HPDE6-E6E7 (cell line): ENCODE results near the gene ADD3.
A peak's percentile ranks its signal among the peaks of the same experiment; 100 is the strongest.

Experiments
- DNase-seq: peaks from one replicate; pipeline ENCODE4 v3.0.0; 2011; ENCODE audit warnings: missing footprints; ENCODE audit errors: extremely low spot score

The ADD3 gene

DNA sequence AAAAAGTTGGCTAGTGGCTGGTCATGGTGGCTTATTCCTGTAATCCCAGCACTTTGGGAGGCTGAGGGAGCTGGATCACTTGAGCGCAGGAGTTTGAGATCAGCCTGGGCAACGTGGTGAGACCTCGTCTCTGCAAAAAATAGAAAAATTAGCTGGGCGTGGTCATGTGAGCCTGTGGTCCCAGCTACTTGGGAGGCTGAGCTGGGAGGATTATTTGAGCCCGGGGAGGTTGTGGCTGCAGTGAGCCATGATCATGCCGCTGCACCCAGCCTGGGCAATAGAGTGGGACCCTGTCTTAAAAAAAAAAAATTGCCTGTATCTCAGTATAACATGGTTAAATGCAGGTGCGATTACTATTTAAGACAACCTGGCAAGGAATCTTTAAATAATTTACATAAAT is 61.0 kb downstream of the ADD3 start:
- no peak for DNase-seq

DNA sequence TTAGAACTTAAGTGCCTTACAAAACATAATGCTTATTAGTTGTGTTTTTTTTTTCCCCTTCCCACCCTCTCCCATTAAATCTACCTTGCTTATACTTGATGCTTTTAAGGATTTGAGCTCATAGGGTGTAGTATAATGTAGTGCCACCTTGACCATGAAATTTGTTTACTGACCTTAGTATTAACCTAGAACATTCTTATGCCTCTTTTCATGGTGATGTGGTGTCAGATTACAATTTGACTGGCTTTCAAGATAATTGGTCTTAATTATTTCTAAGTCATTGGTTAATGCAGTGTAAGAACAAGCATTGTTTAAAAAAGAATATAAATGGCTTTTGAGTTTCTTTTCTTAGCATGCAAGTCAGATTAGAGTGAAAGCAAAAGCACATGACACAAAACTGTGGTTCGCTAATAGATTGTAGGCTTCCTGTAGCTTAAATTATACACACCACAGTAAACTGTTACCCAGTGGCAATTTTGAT is 61.8 kb downstream of the ADD3 start:
- DNase-seq: no peak

DNA sequence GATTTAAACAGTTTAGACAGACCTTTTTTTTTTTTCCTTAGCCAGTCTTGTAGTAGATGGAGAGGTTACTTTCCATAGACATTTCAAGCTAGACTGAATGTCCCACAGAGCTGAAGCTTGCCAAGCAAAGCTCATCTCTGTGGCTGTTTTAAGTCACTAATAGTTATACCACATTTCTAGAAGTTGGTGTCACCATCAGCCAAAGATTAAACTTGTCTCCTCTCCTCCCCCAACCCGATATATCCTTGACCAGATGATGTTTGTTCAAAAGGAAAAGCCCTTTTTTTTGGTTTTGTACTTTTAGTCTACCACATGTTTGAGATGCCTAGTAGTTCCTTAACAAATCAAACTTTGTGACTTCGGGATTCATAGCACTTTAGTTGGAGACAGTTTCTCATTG is 66.1 kb downstream of the ADD3 start:
- DNase-seq: no peak

DNA sequence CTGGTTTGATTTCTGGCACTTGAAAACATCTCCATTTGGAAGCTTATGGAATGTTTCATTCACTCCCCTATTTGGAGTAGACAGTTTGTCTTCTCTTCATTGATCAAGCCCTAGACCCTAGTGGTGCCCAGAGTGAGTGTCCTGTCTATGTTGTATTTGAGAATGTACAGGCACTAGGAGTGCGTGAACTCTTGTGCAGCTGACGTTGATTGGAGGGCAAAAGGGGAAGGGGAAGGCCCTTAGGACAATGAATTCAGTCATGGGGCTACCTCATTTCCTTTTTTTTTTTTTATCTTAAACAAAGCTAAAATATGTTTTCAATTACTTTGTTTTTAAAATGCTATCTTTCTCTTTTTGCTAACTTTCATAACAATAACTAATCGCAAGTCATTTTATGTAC is 66.5 kb downstream of the ADD3 start:
- no peak for DNase-seq

DNA sequence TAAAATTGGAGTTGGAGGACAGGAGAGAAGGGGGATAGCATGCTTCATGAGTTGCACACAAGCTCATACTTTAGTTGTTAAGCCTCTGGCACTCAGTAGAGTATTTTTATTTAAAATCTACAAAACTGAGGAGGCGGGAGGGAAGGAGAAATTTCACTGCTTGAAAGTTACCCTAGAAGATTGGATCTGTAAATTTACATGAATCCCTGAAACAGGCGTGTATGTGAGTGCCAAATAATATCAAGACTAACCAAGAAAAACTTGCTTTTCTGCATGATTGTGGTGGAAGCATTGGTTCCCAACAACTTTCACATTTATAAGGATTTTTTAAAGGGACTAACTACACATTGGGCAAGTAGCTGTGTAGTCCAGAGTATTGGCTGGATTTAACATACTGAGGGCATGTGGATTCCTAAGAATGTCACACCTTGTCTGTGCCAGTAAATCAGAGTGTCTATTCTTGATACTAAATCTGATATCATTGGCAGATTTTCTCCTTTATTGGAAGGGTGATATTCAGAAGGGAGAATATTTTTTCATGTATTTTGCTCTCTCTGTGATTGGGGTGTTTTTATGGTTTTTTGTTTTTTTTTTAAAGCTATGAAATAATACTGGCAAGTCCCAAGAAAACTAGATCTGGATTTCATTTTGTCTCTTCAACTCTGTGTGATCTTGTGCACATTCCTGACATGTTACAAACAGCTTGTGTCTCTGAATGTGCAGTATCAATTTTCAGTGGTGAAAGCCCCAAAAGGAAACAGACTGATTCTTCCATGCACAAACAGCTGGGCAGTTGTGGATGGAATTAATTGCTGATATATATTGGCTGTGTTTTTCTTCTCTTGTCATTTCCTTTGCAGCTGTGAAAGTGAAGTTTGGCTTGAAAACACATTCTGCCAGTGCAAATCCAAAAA is 67.2 kb downstream of the ADD3 start:
- DNase-seq: no peak

DNA sequence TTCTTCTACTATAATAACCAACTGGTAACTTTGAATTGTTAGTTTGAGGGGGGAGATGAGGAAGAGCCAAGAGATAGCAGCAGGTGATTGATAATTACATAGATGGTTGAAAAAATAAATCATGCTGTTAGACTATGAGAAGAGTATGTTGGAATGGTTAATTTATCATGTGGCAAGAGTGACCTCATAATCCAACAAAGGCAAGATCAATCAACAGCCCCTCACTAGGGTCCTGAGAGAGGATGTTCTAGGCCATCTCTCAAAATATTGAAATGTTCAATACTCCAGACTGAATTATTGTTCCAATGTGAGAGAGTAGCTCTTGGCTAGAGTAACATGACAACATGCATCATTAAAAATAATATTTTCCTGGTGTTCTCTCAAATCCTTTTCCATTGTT is 67.9 kb downstream of the ADD3 start:
- no peak for DNase-seq

DNA sequence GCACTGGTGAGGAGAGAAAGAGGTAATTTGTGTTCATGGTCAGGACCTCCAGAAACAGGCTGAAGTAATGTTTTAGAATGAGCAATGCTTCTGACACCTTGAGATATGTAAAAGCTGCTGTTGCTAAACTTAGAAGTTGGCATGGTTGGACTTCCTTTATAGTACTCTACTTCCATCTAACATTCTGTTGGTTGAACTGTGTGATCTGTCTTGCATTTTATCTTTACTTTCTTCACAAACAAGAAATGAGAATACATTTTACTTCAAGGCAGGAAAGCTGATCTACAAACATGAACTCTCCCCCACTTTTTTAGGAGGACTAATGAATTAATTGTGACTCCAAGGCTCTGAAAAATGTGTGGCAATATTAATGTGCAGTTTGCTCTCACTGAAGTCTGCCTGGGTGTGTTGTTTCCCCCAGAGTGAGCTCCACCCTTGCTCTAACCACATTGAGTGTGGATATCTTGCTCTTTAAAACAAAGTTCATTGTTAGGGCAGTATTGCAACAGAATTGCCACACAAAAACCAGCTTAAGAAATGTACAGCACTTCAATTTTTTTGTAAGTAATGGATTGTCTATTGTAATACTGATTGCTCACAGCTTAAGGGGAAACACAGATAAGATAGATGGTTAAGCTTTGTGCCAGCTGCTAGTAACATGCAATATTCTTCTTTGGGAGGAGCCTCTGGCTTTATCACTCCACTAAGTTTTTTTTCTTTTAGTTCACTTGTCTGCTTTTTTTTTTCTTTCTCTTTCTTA is 69.0 kb downstream of the ADD3 start:
- DNase-seq: peak; percentile 41

DNA sequence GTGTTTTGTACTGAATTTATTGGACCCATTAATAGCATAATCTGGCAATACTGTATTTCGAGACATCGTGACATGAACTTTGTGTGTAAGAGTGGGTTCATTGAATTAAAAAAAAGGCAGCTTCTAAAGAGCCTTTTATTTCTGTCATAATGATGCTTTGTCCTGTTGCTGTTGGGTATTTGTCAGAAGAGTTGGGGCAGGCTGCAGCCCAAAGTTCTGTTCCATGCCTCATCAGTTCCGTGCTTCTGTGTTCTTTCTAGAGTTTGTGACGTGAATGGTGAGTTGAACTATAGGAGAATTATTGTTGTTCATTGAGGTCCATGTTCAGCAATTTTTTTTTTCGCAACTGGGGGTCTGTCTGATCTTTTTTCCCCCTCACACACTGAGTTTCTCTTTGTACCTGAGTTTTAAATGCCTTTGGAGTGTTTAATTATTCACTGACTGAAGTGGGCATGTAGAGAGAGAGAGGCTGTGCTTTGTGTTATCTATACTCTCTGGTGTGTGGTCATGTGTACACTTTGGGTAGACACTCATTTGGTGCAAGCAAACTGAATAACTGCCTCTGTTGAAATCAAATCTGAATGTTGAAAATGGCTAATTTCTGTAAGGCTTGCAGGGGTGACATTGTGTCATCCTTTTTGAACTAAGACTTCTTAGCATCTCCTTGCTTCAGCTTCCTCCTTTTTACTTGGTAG is 69.8 kb downstream of the ADD3 start:
- no peak for DNase-seq

DNA sequence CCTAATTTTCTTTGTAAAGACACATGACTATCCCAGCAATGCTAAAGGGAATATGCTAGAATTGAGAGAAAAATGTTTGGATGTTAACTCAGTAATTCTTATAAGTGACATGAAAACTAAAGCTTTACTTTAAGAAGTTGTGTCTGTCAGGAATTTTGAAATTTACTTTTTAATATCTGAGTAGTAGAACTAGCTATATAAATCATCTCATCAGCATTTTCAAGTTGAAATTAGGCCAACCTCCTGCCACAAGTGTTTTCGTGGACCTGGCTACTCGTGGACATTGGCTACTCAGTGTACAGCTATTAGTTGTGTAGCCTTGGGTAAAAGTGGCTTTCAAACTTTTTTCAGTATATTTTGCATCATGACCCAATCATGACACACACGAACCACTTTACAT is 70.5 kb downstream of the ADD3 start:
- DNase-seq: no peak

DNA sequence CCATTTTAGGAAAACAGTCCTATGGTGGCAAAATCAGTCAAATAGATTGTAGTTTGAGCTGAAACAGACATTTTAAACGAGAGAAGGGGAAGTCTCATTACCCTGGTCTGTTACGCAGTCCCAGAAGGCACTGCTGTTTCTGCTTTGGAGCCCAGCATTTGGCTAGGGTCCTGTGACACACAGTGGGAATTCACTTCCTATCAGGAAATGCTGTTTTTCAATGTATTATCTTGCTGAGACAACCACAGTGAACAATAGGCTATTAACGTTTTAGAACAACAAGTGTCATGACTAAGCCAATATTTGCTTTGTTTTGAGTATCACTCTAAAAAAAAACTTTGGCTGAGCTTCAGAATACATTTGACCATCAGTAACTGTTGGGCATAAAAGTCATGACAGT is 74.1 kb downstream of the ADD3 start:
- peak; percentile 17 for DNase-seq

DNA sequence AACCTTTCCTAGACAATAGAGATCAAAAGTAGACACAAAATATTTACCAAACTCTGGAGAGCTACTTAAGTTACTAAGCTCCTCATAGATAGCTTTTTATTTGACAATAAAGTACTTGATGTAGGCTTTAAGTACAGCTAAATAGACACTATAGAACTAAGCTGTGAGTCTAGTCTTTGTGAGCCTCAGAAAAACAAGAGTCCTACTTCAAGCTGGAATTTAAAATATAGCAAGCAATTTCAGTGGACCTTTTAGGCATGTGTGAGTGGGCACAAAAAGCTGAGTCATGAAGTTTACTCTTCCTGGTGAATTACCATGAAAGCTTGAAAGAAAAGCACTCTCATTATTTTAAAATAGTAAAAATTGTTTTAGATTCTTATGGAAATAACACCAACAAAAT is 76.1 kb downstream of the ADD3 start:
- DNase-seq: no peak

DNA sequence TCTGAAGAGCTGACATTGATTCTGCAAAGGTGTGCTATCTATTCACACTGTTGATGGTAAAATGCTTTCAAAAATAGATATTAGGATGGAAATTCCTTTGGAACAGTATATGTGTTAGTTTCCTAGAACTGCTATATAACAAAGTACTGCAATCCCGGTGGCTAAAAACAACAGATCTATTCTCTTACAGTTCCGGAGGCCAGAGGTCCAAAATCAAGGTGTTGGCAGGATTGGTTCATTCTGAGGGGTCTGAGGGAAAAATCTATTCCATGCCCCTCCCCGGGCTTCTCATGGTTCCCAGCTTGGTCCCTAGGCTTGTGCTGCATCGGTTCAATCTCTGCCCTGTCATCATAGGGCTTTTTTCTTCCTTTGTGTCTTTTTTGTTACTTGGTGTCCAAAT is 79.9 kb downstream of the ADD3 start:
- DNase-seq: no peak

DNA sequence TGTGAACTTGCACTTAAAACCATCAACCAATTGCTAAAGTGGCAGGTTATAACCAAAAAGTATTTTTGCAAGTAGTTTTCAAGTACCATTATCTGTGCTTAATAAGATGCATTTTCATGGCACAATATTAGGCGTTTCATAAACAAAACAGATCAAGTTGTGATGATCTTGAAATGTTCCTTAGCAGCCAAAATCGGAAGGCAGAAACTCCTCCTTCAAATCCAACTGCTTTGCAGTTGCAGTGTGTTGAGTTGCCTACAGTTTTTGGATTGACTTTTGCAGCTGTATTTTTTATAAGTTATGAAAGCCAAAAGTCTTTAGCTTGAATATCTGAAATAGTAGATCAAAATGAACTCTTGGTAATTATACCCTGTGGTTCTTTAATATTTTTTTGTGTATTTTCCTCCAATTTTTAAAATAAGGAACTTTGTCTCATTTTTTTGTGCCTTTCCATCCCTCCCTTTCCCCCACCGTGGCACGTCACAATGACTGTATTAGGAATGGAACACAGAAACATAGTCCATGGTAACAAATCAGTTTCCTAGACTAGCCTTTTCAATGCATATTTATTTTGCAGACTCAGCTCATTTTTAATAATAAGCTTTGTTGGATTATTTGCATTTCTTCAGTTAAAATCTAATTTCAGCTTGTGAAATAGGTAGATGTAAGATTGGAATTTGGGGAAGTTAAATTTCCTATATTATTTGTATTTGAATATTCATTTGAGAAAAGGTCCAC is 80.8 kb downstream of the ADD3 start:
- DNase-seq: no peak

DNA sequence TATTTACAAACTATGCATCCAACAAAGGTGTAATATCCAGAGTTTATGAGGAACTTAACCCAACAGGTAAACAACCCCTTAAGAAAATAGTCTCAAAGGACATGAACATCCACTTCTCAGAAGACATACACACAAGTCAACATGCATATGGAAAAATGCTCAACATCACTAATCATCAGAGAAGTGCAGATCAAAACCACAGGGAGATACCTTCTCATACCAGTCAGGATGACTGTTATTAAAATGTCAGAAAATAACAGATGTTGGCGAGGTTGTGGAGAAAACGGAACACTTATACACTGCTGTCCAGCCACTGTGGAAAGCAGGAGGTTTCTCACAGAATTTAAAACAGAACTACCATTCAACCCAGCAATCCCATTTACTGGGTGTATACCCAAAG is 84.0 kb downstream of the ADD3 start:
- DNase-seq: no peak

DNA sequence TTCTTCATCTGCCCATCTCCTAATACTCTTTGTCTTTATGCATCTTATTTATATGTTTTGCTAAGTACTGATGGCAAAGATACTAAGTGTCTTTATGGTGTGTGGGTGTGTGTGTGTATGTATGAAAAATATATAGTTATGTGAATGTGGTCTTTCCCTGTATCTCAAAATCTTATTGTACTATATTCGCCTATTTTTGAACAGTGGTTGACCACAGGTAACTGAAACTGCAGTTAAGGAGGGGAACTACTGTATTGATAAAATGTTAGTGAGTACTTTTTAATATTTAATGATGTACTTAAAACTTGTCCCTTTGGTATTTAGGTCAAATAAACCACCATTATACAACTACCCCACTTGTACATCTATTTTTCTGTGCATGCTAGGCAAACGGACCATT is 85.9 kb downstream of the ADD3 start:
- no peak for DNase-seq

DNA sequence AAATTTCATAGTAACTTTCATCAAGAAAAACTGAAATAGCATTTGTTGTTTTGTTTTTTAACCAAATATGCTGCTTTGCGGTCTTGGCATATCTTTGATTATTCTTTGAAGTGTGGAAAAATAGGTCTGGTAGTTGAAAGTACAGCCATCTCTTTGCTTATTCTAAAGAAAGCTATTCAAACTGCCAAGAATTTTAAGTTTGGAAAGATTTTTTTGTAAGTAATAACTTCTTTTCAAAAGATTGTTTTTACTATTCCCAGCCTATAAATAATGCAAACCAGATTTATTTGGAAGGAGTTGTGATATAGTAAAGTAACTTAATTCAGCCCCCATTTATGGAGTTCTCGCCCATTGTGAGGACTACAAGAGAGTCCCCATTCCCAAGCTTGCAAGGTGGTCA is 87.0 kb downstream of the ADD3 start:
- no peak for DNase-seq

DNA sequence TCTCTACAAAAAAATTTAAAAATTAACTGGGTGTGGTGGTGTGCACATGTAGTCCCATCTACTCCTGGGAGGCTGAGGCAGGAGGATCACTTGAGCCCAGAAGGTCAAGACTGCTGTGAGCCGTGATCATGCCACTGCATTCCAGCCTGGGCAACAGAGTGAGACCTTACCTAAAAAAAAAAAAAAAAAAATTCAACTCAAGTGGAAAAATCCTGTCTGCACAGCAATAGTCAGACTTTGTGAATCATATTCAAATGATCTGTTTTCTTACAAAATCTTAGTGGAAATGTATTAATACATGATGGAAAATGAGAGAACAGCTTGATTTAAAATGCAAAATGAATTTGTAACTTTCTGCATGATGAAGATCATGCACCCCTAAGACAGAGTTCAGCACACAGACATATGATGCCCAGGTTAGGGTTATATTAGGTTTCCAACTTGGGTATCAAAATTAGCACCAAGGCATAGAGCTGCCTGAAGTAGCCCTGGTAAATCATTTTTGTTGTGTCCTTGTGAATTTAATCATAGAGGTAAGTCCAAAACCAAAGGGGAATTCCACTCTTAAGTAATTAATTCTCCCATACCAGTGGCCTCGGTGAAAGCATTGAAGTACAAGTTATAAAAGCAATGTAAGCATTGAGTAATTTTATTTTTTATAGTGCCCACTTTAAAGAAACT is 93.8 kb downstream of the ADD3 start:
- DNase-seq: no peak

DNA sequence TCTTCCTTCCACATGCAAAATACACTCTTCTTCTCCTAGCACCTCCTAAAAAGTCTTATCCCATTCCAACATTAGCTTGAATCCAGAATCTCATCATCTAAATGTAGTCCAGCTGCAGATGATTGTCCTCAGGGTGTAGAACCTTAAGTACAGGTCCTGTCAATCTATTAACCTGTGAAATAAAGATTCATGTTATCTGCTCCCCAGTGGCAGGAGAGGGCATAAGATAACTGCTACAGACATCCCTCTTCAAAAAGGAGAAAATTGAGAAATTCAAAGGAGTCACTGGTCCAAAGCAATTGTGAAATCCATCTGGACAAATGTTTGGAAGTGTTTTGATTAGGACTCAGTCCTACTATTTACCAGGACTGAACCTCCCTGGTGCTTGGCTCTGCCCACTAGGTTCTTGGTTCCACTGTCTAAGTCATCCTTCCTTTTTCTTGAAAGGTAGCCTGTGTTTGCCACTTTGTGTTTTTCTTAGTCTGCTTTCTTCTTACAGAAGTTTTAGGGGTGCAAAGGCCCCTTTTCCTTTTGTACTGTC is 96.2 kb downstream of the ADD3 start:
- DNase-seq: no peak

DNA sequence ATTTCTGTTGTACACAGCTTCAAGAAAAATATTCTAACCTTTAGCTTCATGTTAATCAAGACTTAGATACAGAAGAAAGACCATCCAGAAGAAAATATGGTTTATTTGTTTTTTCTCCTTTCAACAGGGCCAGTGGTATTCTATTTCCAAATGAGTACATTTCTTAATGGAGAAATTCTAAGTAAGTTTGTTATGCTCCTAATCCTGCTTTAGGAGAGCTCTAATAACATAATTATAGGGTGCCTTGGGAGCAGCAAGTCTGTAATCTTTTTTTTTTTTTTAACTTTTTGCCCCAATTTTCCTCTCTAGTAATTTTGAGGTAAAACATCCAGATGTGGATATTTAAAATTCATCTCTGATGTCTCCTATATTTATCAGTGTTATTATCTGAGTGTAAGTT is 98.1 kb downstream of the ADD3 start:
- no peak for DNase-seq

DNA sequence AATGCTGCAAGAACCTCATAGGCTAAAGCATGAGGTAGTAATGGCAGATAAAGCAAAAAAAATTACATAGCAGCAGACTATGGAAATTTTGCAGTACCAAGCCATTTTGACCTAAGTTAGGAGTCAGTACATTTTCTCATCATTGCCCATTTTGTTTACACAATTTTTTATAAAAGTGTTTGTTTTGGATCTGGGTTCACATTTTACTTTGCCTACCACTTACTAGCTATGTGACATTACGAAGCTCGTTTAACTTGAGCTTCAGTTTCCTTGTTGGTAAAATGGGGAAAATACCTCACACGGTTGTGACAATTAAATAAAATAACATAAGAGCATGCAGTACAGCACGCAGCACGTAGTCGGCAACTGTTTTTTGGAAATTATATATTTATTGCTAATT is 99.6 kb downstream of the ADD3 start:
- no peak for DNase-seq

DNA sequence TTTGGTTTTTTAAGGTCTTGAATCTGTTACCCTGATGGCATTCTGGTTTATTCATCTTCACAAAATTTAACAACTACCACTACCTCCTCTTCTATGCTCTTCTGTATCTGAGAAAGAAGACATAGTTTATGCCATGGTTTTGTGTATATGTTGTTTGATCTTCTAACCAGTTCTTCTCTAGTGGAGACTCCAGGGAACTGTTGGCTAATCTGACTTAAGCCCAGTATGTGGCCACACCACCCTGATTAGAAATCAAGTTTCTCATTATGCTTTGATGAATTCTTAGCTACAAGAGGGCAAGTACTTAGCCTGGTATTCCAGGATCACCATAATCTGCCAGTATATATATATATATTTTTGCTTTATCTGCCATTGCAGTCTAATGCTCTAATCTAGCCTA is 100.1 kb downstream of the ADD3 start:
- no peak for DNase-seq
